HL-60 (cell line): ENCODE measurements around the gene OR1K1.

Experiments
- CTCF ChIP-seq: IDR thresholded peaks from one replicate; pipeline ENCODE4 v1.5.1; 2011; ENCODE audit warnings: low read length, control low read depth, inconsistent platforms; ENCODE audit not compliant: insufficient read depth
- POLR2AphosphoS5 ChIP-seq: IDR thresholded peaks from 2 replicates; pipeline ENCODE4 v1.6.1; 2012; ENCODE audit warnings: low read depth

- TF ChIP-seq CTCF (no peak), POLR2AphosphoS5 (no peak)
These were observed 2.4 kb upstream of the OR1K1 start for GRCh38 chr9:122797316-122798063.
